Mucosa of gallbladder (tissue), 1 donor: Measurements from ENCODE around the gene SIAE. TPM values are rescaled to one million over a fixed set of nuclear protein-coding genes. Genes with fewer than 3 reads are reported as not detected.

Experiments
- DNase-seq: peaks from one replicate; pipeline ENCODE4 v3.0.0-alpha.2; 2020; ENCODE audit warnings: low spot score
- total RNA-seq: library from RNA; stranded (reverse); gene quantifications from one replicate; pipeline ENCODE4 v1.2.1, GENCODE V29; 2021
- donor health status: DM: no; HTN: no; CAD: no.

Gene SIAE
- total RNA-seq, 1 donor from 2014 or later: 33.1 TPM

- DNase-seq: no peak
These were observed 5.9 kb downstream of the SIAE start for GRCh38 chr11:124667601-124668000.

- no peak for DNase-seq
These were observed 9.7 kb downstream of the SIAE start for GRCh38 chr11:124663861-124664260.

- DNase-seq: no peak
These were observed 11.4 kb downstream of the SIAE start for GRCh38 chr11:124662106-124662505.

- DNase-seq: no peak
These were observed 12.0 kb downstream of the SIAE start for GRCh38 chr11:124661553-124661952.

GRCh38 chr11:124658986-124659385, 14.6 kb downstream of the SIAE start:
- DNase-seq: no peak

GRCh38 chr11:124658501-124658900, 15.0 kb downstream of the SIAE start:
- DNase-seq: no peak

- no peak for DNase-seq
These were observed 15.6 kb downstream of the SIAE start for GRCh38 chr11:124657904-124658303.

- no peak for DNase-seq
These were observed 16.5 kb downstream of the SIAE start for GRCh38 chr11:124656774-124657630.

GRCh38 chr11:124648610-124649009, 24.9 kb downstream of the SIAE start:
- DNase-seq: no peak

- no peak for DNase-seq
These were observed 27.4 kb downstream of the SIAE start for GRCh38 chr11:124646148-124646547.

GRCh38 chr11:124644426-124645280, 28.9 kb downstream of the SIAE start:
- DNase-seq: peak; percentile 44

- DNase-seq: no peak
These were observed 29.7 kb downstream of the SIAE start for GRCh38 chr11:124643605-124644425.

- DNase-seq: no peak
These were observed 30.4 kb downstream of the SIAE start for GRCh38 chr11:124643042-124643604.

GRCh38 chr11:124642628-124643027, 30.9 kb downstream of the SIAE start:
- DNase-seq: no peak

- DNase-seq: no peak
These were observed 32.9 kb downstream of the SIAE start for GRCh38 chr11:124640666-124641065.

- DNase-seq: no peak
These were observed 34.4 kb downstream of the SIAE start for GRCh38 chr11:124639186-124639585.

- no peak for DNase-seq
These were observed 35.0 kb downstream of the SIAE start for GRCh38 chr11:124638500-124638899.

GRCh38 chr11:124635932-124636331, 37.6 kb downstream of the SIAE start:
- no peak for DNase-seq

GRCh38 chr11:124633355-124633754, 40.2 kb downstream of the SIAE start:
- DNase-seq: no peak

- DNase-seq: no peak
These were observed 43.6 kb downstream of the SIAE start for GRCh38 chr11:124629961-124630360.

- no peak for DNase-seq
These were observed 46.0 kb downstream of the SIAE start for GRCh38 chr11:124627546-124627945.
